Osteoblast (primary cell): ENCODE measurements around the gene NUTM2A. TPM values are rescaled to one million over a fixed set of nuclear protein-coding genes. Genes with fewer than 3 reads are reported as not detected.
A peak's percentile ranks its signal among the peaks of the same experiment; 100 is the strongest.
"Not testable (repeated sequence)": the region's sequence is repeated elsewhere in the genome, so short reads cannot be mapped to it uniquely, and the experiment has no call there.

Source experiments
- DNase-seq: peaks from one replicate; pipeline ENCODE4 v3.0.0; 2011; ENCODE audit warnings: low spot score, mixed read lengths; ENCODE audit not compliant: insufficient read length; ENCODE audit errors: missing footprints
- H2AFZ ChIP-seq: 2 replicates; pipeline ENCODE4 v1.6.0; 2011; ENCODE audit warnings: mild to moderate bottlenecking, low read length
- H3K27ac ChIP-seq: 2 replicates; pipeline ENCODE4 v1.5.1; 2011; ENCODE audit warnings: mild to moderate bottlenecking, low read depth, low read length, moderate library complexity
- H3K27me3 ChIP-seq: 2 replicates; pipeline ENCODE4 v1.6.0; 2012; ENCODE audit warnings: mild to moderate bottlenecking, control low read depth, inconsistent platforms, low read length, moderate library complexity; ENCODE audit not compliant: insufficient read depth
- H3K36me3 ChIP-seq: 2 replicates; pipeline ENCODE4 v1.5.1; 2011; ENCODE audit warnings: mild to moderate bottlenecking, low read length, control low read depth, moderate library complexity; ENCODE audit not compliant: insufficient read depth
- H3K4me1 ChIP-seq: 2 replicates; pipeline ENCODE4 v1.5.1; 2011; ENCODE audit warnings: mild to moderate bottlenecking, low read length, control low read depth, moderate library complexity; ENCODE audit not compliant: insufficient read depth
- H3K4me2 ChIP-seq: 2 replicates; pipeline ENCODE4 v1.6.0; 2011; ENCODE audit warnings: mild to moderate bottlenecking, low read length; ENCODE audit not compliant: insufficient read depth
- H3K4me3 ChIP-seq: fragments of 200-600 bp; sonication (generic); 3 replicates; pipeline ENCODE4 v1.5.1; 2012; ENCODE audit warnings: mild to moderate bottlenecking, low read length, inconsistent platforms; ENCODE audit not compliant: insufficient read depth
- H3K79me2 ChIP-seq: 2 replicates; pipeline ENCODE4 v1.6.0; 2012; ENCODE audit warnings: mild to moderate bottlenecking, low read length, control low read depth, inconsistent platforms; ENCODE audit not compliant: insufficient read depth
- H3K9me3 ChIP-seq: 2 replicates; pipeline ENCODE4 v1.5.1; 2011; ENCODE audit warnings: low read depth, low read length, control low read depth
- H4K20me1 ChIP-seq: 2 replicates; pipeline ENCODE4 v1.6.0; 2012; ENCODE audit warnings: mild to moderate bottlenecking, low read length, control low read depth; ENCODE audit not compliant: insufficient read depth
- total RNA-seq: library from RNA; depleted of rRNA; stranded (reverse); fragments of >200 nt; gene quantifications from 2 replicates; pipeline ENCODE4 v1.2.3, GENCODE V29; 2012

Gene NUTM2A
- total RNA-seq, 1 donor: 0.72 TPM

GRCh38 chr10:87206922-87207321 is 18.3 kb upstream of the NUTM2A start:
- H4K20me1 ChIP-seq, DNase-seq, H3K4me1 ChIP-seq, H3K4me2 ChIP-seq, H3K36me3 ChIP-seq, H3K79me2 ChIP-seq, H2AFZ ChIP-seq, H3K27me3 ChIP-seq, H3K9me3 ChIP-seq, H3K27ac ChIP-seq, H3K4me3 ChIP-seq: not testable (repeated sequence)

GRCh38 chr10:87210309-87210708 is 14.9 kb upstream of the NUTM2A start:
- H3K36me3 ChIP-seq, H3K4me3 ChIP-seq, H3K27me3 ChIP-seq, H2AFZ ChIP-seq, H3K4me2 ChIP-seq, H3K4me1 ChIP-seq, H3K79me2 ChIP-seq, H3K27ac ChIP-seq, H4K20me1 ChIP-seq, H3K9me3 ChIP-seq, DNase-seq: not testable (repeated sequence)

- not testable (repeated sequence) for H3K4me3 ChIP-seq, H3K27ac ChIP-seq, H3K4me2 ChIP-seq, H4K20me1 ChIP-seq, H3K79me2 ChIP-seq, H3K36me3 ChIP-seq, H3K27me3 ChIP-seq, H2AFZ ChIP-seq, H3K9me3 ChIP-seq, H3K4me1 ChIP-seq
- peak; percentile 84 for DNase-seq
These were observed 13.4 kb upstream of the NUTM2A start for GRCh38 chr10:87211848-87212247.

GRCh38 chr10:87213150-87213765 is 12.0 kb upstream of the NUTM2A start:
- not testable (repeated sequence) for H3K36me3 ChIP-seq, H3K79me2 ChIP-seq, H3K4me3 ChIP-seq, H3K4me2 ChIP-seq, H3K4me1 ChIP-seq, H3K27me3 ChIP-seq, DNase-seq, H2AFZ ChIP-seq, H4K20me1 ChIP-seq, H3K27ac ChIP-seq, H3K9me3 ChIP-seq

GRCh38 chr10:87213806-87214205 is 11.4 kb upstream of the NUTM2A start:
- DNase-seq, H3K4me3 ChIP-seq, H3K79me2 ChIP-seq, H2AFZ ChIP-seq, H3K4me2 ChIP-seq, H3K36me3 ChIP-seq, H3K9me3 ChIP-seq, H3K27me3 ChIP-seq, H4K20me1 ChIP-seq, H3K4me1 ChIP-seq, H3K27ac ChIP-seq: not testable (repeated sequence)

GRCh38 chr10:87216120-87216519 is 9.1 kb upstream of the NUTM2A start:
- not testable (repeated sequence) for H3K4me3 ChIP-seq, H3K36me3 ChIP-seq, DNase-seq, H3K4me1 ChIP-seq, H3K27ac ChIP-seq, H3K4me2 ChIP-seq, H3K9me3 ChIP-seq, H4K20me1 ChIP-seq, H2AFZ ChIP-seq, H3K79me2 ChIP-seq, H3K27me3 ChIP-seq

GRCh38 chr10:87219370-87219769 is 5.9 kb upstream of the NUTM2A start:
- H3K4me1 ChIP-seq, H3K4me2 ChIP-seq, H3K4me3 ChIP-seq, H3K27me3 ChIP-seq, H4K20me1 ChIP-seq, H3K36me3 ChIP-seq, DNase-seq, H3K9me3 ChIP-seq, H2AFZ ChIP-seq, H3K27ac ChIP-seq, H3K79me2 ChIP-seq: not testable (repeated sequence)

GRCh38 chr10:87222789-87223188 is 2.5 kb upstream of the NUTM2A start:
- H3K4me3 ChIP-seq, H3K27ac ChIP-seq, H2AFZ ChIP-seq, H4K20me1 ChIP-seq, H3K4me2 ChIP-seq, H3K9me3 ChIP-seq, H3K36me3 ChIP-seq, DNase-seq, H3K79me2 ChIP-seq, H3K4me1 ChIP-seq, H3K27me3 ChIP-seq: not testable (repeated sequence)

GRCh38 chr10:87228247-87228646 is 3.0 kb downstream of the NUTM2A start:
- not testable (repeated sequence) for DNase-seq, H3K4me2 ChIP-seq, H3K79me2 ChIP-seq, H3K4me3 ChIP-seq, H2AFZ ChIP-seq, H3K9me3 ChIP-seq, H4K20me1 ChIP-seq, H3K27ac ChIP-seq, H3K36me3 ChIP-seq, H3K27me3 ChIP-seq, H3K4me1 ChIP-seq
